H1 (cell line): Measurements from ENCODE around the gene SIX3.

ENCODE experiments used
- CTCF ChIP-seq, 3 experiments: IDR thresholded peaks; 1 replicate in 2 of 3; 2 replicates in 1 of 3; pipeline versions ENCODE4 v1.5.1 to v1.6.1; 2011; ENCODE audit warnings: low read length in 3 of 3, mild to moderate bottlenecking in 3 of 3, inconsistent platforms in 2 of 3, low read depth in 1 of 3, moderate library complexity in 1 of 3; ENCODE audit not compliant: insufficient read depth in 1 of 3; ENCODE audit errors: control extremely low read depth in 1 of 3
- EZH2 ChIP-seq: fragments of 200-600 bp; sonication (generic); IDR thresholded peaks from 2 replicates; pipeline ENCODE4 v1.7.1; 2012; ENCODE audit warnings: low read depth, mild to moderate bottlenecking, moderate library complexity, low read length, inconsistent platforms; ENCODE audit not compliant: severe bottlenecking
- JUN ChIP-seq: IDR thresholded peaks from 2 replicates; pipeline ENCODE4 v1.6.1; 2011; ENCODE audit warnings: low read depth, mild to moderate bottlenecking, improper control_type of control experiment, low read length
- JUND ChIP-seq: IDR thresholded peaks from 2 replicates; pipeline ENCODE4 v1.6.1; 2011; ENCODE audit warnings: mild to moderate bottlenecking, improper control_type of control experiment, low read length
- MAFK ChIP-seq: IDR thresholded peaks from 2 replicates; pipeline ENCODE4 v1.6.1; 2012; ENCODE audit warnings: low read depth, mild to moderate bottlenecking, improper control_type of control experiment, low read length
- NRF1 ChIP-seq: IDR thresholded peaks from 2 replicates; pipeline ENCODE4 v1.6.1; 2011; ENCODE audit warnings: mild to moderate bottlenecking, low read depth, low read length, improper control_type of control experiment
- POLR2A ChIP-seq, 2 experiments: IDR thresholded peaks; 1 replicate in 1 of 2; 2 replicates in 1 of 2; pipeline ENCODE4 v1.6.1; 2011; ENCODE audit warnings: low read depth in 2 of 2, low read length in 2 of 2, mild to moderate bottlenecking in 2 of 2; ENCODE audit errors: control extremely low read depth in 1 of 2
- RBBP5 ChIP-seq: IDR thresholded peaks from 2 replicates; pipeline ENCODE4 v1.7.1; 2012; ENCODE audit warnings: low read depth, mild to moderate bottlenecking, inconsistent platforms, low read length, moderate library complexity, borderline replicate concordance
- RFX5 ChIP-seq: IDR thresholded peaks from 2 replicates; pipeline ENCODE4 v1.6.1; 2011; ENCODE audit warnings: low read depth, low read length, improper control_type of control experiment, borderline replicate concordance
- RXRA ChIP-seq: IDR thresholded peaks from 2 replicates; pipeline ENCODE4 v1.6.1; 2011; ENCODE audit warnings: low read depth, mild to moderate bottlenecking, low read length, moderate library complexity; ENCODE audit not compliant: insufficient read depth
- SRF ChIP-seq: IDR thresholded peaks from 2 replicates; pipeline ENCODE4 v1.6.1; 2011; ENCODE audit warnings: mild to moderate bottlenecking, low read depth, low read length, moderate library complexity
- TCF12 ChIP-seq: IDR thresholded peaks from 2 replicates; pipeline ENCODE4 v1.6.1; 2011; ENCODE audit warnings: low read depth, mild to moderate bottlenecking, low read length
- YY1 ChIP-seq: IDR thresholded peaks from 2 replicates; pipeline ENCODE4 v1.6.1; 2011; ENCODE audit warnings: low read depth, mild to moderate bottlenecking, low read length

- TF ChIP-seq TCF12 (no peak), CTCF (IDR thresholded peaks at IDR 0.05; ENCODE audit: control extremely low read depth in 1 of 3, insufficient read depth in 1 of 3, low read depth in 1 of 3, low read length in 3 of 3) (no peak), YY1 (no peak), NRF1 (no peak), SRF (no peak), RFX5 (no peak), JUND (no peak), MAFK (no peak), EZH2 (no peak), POLR2A (IDR thresholded peaks at IDR 0.05; ENCODE audit: control extremely low read depth in 1 of 2, low read depth in 2 of 2, low read length in 2 of 2) (no peak), RXRA (no peak), RBBP5 (no peak), JUN (no peak)
Measured at GRCh38 chr2:44954447-44954888, 13.0 kb downstream of the SIX3 start.
